Measurements from ENCODE around the gene PRRC2B. TPM values are rescaled to one million over a fixed set of nuclear protein-coding genes. Genes with fewer than 3 reads are reported as not detected.

Gene PRRC2B
- total RNA-seq, 1 experiment from 2014 or later = 137 TPM

DNA sequence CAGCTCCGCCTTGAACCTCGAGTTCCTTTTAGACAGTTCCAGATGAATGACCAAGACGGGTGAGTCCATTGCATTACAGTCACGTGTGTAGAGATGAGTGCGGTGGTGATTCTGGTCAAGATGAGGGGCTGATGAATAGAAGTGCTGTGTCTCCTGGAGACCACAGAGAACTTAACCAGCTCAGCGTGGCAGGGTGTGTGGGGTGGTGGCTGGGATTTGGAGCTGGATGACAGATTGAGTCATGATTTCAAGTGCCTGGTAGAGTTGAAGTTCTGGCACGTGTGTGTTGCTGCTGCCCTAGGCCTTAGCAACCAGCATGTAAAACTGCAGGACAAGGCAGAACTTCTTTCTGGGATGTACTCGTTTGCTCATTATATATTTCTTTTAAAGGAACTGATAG is 53.3 kb downstream of the PRRC2B start:
- no peaks in the 10 kb centered on the region for H3K27me3 Mint-ChIP-seq (ENCODE audit: unreplicated experiment)
- no peak for DNase-seq
- H3K4me1 Mint-ChIP-seq (ENCODE audit: low read depth, unreplicated experiment) = no peaks in the 10 kb centered on the region
- CTCF ChIA-PET = no interaction called here
- no peaks in the 10 kb centered on the region for H3K9me3 Mint-ChIP-seq (ENCODE audit: low read depth, unreplicated experiment)
- TF ChIP-seq, protein P1, sequence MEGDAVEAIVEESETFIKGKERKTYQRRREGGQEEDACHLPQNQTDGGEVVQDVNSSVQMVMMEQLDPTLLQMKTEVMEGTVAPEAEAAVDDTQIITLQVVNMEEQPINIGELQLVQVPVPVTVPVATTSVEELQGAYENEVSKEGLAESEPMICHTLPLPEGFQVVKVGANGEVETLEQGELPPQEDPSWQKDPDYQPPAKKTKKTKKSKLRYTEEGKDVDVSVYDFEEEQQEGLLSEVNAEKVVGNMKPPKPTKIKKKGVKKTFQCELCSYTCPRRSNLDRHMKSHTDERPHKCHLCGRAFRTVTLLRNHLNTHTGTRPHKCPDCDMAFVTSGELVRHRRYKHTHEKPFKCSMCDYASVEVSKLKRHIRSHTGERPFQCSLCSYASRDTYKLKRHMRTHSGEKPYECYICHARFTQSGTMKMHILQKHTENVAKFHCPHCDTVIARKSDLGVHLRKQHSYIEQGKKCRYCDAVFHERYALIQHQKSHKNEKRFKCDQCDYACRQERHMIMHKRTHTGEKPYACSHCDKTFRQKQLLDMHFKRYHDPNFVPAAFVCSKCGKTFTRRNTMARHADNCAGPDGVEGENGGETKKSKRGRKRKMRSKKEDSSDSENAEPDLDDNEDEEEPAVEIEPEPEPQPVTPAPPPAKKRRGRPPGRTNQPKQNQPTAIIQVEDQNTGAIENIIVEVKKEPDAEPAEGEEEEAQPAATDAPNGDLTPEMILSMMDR (IDR thresholded peaks at IDR 0.05; ENCODE audit: unreplicated experiment) = no peak
- H3K4me3 Mint-ChIP-seq (ENCODE audit: low read depth, unreplicated experiment) = no peak overlapping the region
- intact Hi-C loops (cut with micrococcal nuclease; ENCODE audit: unreplicated experiment) = loop anchor here (5.0 kb wide), 1 partner anchor 50 kb away; no protein-coding TSS in a partner anchor
- peaks cover 71% of the 10 kb centered on the region for H3K36me3 Mint-ChIP-seq (ENCODE audit: insufficient read depth, unreplicated experiment)
- no peak overlapping the region for H3K27ac Mint-ChIP-seq (ENCODE audit: unreplicated experiment)
- BruUV-seq (replicated peaks) = no TSS peak

DNA sequence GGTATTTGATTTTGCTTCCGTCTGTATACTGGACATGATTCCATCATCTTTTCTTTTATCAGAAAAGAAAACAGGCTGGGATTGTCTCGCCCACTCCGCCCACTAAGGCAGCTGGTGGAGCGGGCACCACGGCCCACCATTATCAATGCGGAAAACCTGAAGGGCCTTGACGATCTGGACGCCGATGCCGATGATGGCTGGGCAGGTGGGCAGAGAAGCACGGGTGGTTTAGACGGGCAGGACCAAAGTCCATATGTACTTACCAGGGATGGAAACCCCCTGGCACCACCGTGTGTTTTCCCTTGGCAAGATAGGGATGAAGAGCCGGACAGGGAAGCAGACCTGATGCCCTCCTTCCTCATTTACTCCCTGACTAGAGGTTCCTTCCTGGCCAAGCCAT is 53.7 kb downstream of the PRRC2B start:
- no peaks in the 10 kb centered on the region for H3K9me3 Mint-ChIP-seq (ENCODE audit: low read depth, unreplicated experiment)
- no peak overlapping the region for H3K4me3 Mint-ChIP-seq (ENCODE audit: low read depth, unreplicated experiment)
- no peak overlapping the region for H3K27ac Mint-ChIP-seq (ENCODE audit: unreplicated experiment)
- TF ChIP-seq, protein P1 (IDR thresholded peaks at IDR 0.05; ENCODE audit: unreplicated experiment) = no peak
- BruUV-seq (replicated peaks) = no TSS peak
- H3K27me3 Mint-ChIP-seq (ENCODE audit: unreplicated experiment) = no peaks in the 10 kb centered on the region
- peaks cover 67% of the 10 kb centered on the region for H3K36me3 Mint-ChIP-seq (ENCODE audit: insufficient read depth, unreplicated experiment)
- no peak for DNase-seq
- intact Hi-C loops (cut with micrococcal nuclease; ENCODE audit: unreplicated experiment) = loop anchor here (5.0 kb wide), 1 partner anchor 50 kb away; no protein-coding TSS in a partner anchor
- no peaks in the 10 kb centered on the region for H3K4me1 Mint-ChIP-seq (ENCODE audit: low read depth, unreplicated experiment)
- CTCF ChIA-PET = no interaction called here

DNA sequence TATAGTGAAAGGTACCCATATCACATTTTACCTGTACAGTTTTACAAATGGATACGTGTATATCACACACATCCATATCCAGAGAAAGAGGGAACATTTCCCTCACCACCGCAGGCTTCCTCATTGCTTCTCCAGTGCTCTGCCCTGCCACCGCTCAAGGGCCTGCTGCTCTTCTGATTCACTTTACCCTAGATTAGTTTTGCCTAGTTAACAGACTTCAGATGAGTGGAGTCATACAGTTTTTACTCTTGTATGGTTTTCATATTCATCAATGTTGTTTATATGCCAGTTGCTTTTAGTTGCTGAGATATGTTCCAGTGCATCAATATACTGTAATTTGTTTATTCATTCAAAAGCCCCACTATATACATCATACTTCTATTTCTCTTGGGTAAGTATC is 54.9 kb downstream of the PRRC2B start:
- CTCF ChIA-PET = no interaction called here
- DNase-seq = no peak
- Mint-ChIP-seq H3K36me3 (ENCODE audit: insufficient read depth, unreplicated experiment) (peaks cover 65% of the 10 kb centered on the region), H3K27ac (ENCODE audit: unreplicated experiment) (no peak overlapping the region), H3K27me3 (ENCODE audit: unreplicated experiment) (no peaks in the 10 kb centered on the region), H3K4me1 (ENCODE audit: low read depth, unreplicated experiment) (no peaks in the 10 kb centered on the region), H3K9me3 (ENCODE audit: low read depth, unreplicated experiment) (no peaks in the 10 kb centered on the region), H3K4me3 (ENCODE audit: low read depth, unreplicated experiment) (no peak overlapping the region)
- BruUV-seq (replicated peaks) = no TSS peak
- TF ChIP-seq, protein P1 (IDR thresholded peaks at IDR 0.05; ENCODE audit: unreplicated experiment) = no peak
- intact Hi-C loops (cut with micrococcal nuclease; ENCODE audit: unreplicated experiment) = loop anchor here (5.0 kb wide), 1 partner anchor 52 kb away; no protein-coding TSS in a partner anchor

DNA sequence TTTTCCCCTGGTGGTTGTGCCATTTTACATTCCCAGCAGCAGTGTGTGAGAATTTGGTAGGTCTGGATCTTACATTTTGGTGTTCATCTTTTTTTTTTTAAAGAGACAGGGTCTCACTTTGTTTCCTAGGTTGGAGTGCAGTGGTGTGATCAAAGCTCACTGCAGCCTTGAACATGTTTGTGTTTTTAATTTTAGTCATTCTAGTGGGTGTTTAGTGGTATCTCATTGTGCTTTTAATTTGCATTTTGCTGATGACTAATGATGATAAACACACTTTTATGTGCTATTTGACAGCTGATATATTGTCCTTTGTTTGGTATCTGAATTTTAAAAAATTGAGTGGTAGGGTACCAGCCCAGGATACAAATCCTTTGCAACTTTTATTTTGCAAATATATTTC is 55.4 kb downstream of the PRRC2B start:
- BruUV-seq (replicated peaks) = no TSS peak

More for the DNA sequence above, 55.4 kb downstream of the PRRC2B start:
- H3K4me3 Mint-ChIP-seq (ENCODE audit: low read depth, unreplicated experiment) = no peak overlapping the region
- H3K9me3 Mint-ChIP-seq (ENCODE audit: low read depth, unreplicated experiment) = no peaks in the 10 kb centered on the region
- intact Hi-C loops (cut with micrococcal nuclease; ENCODE audit: unreplicated experiment) = loop anchor here (5.0 kb wide), 1 partner anchor 52 kb away; no protein-coding TSS in a partner anchor
- H3K4me1 Mint-ChIP-seq (ENCODE audit: low read depth, unreplicated experiment) = no peaks in the 10 kb centered on the region
- H3K27me3 Mint-ChIP-seq (ENCODE audit: unreplicated experiment) = no peaks in the 10 kb centered on the region
- CTCF ChIA-PET = no interaction called here
- TF ChIP-seq, protein P1 (IDR thresholded peaks at IDR 0.05; ENCODE audit: unreplicated experiment) = no peak
- peaks cover 60% of the 10 kb centered on the region for H3K36me3 Mint-ChIP-seq (ENCODE audit: insufficient read depth, unreplicated experiment)
- no peak overlapping the region for H3K27ac Mint-ChIP-seq (ENCODE audit: unreplicated experiment)
- DNase-seq = no peak

Measured in Calu3 (cell line).